ENCODE data around the gene PRXL2C.

The PRXL2C gene

DNA sequence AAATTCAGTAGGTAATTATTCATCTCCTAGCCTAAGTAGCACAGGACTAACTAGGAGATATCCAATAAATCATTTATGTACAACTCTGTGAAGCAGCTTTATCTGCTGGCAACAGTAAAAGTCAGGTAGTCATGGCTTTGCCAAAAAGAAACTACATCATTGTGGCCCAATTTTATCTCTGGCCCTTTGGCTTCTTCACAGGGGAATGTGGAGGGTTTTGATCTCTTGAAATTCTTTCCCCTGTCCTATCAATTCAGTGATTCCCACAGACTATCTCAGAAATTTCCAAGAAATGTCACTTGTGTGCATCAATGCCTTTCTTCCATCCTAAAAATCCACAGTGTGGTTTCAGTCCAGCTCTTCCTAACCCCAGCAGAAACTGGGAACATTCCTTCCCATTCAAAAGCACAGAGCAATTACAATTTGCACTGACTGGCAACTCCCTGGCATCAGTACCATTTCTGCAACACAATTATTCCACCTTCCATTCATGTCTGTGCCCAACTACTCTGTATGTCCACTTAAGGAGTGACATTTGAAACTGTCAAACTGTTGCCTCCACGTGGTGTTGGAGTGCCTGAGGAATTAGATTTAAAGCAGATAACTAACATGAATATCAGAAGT, 42.0 kb downstream of the PRXL2C start:
- in situ Hi-C loops (cut with HindIII; ENCODE audit: low sequenced_read_pairs), result no loop called here

DNA sequence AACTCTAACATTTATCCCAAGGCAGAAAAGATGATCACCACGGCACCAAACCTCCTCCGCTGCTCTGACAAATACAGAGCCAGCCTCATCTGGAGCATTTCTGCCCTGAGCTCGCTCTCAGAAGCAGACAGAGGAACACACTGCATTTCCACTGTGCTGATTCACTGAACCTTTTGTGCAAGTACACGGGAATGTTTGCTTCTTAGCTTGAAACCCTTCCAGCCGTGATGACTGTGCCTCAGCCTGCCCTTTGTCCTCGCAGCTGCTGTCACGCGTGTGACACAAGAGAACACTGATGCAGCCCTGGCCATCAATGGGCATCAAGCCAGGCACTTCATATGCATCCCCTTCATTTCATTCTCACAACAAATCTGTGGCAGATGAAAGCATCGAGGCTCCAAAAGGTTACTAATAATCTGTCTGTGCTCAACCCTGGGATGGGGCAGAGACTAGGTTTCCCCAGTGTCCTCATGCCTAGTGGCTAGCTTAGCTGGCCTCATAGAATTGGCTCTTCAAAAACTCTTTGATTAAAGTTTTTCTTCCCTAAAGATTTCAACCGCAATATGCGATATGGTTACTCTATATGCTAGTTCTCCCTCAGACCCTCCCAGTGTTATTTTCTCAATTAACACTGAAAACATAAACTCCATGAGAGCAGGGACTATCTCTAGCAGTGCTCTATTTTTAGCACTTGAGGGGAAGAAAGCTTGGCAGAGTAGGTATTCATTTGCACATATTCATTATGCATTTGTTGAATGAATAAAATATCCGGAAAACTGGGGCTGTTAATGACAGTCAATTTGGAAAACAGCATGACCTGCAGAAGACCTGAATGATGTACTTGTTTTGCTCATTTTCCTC, 42.8 kb downstream of the PRXL2C start:
- in situ Hi-C loops (cut with HindIII; ENCODE audit: low sequenced_read_pairs), result no loop called here

DNA sequence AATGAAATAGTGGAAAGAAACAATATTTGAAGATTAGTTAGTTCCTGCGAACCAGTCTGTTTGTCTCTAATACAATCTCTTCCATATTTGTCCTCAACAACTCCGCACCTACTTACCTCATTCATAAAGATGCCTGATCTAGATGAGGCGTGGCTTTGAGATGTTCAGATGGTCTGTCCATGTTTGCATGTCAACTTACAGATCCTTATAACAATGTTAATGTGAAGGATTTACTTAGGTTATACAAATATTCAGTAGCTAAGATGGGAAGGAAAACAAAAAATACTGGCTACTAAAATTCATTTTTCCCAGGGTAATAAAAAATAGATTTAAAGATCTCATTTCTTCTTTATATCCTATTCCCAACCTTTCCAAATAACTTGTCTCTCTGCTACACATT, 43.8 kb downstream of the PRXL2C start:
- in situ Hi-C loops (cut with HindIII; ENCODE audit: low sequenced_read_pairs), result no loop called here

DNA sequence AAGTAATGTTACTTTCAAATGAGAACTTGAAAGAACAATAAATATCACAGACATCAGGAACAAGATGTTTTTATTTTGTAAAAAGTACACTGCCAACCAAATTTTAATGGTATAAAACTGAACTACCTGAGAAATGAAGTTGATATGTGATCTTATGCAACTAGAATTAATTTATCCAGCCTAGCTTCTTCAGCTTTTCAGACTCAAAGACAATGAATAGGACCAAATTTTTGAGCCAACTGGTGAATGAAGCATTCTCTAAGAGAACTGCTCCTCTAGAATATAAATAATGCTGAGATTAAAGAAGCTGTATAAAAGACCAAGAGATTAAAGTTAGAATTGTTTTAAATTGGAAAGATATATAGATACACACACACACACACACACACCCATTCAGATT, 45.4 kb downstream of the PRXL2C start:
- in situ Hi-C loops (cut with HindIII; ENCODE audit: low sequenced_read_pairs), result loop anchor here (10.0 kb wide), 1 partner anchor 45 kb away; the partner anchor contains the start of gene PRXL2C

DNA sequence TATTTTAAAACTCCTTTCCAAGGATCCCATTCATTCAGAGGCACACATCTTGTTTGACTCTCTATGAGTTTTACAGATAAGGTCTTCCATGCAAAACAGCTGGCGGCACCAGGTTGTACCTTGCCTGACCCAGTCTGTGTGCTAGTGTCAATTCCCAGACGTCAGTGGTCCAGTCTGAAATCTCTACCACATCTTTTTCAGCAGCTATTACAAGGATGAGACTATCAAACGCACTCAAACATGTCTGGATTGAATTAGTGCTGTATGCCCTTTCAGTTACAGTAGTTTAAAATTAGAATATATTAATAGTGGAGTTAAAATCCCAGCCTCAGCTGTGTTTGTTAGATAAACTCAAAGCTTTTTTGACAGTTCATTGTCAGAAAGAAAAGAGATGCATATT, 47.1 kb downstream of the PRXL2C start:
- in situ Hi-C loops (cut with HindIII; ENCODE audit: low sequenced_read_pairs), result loop anchor here (10.0 kb wide), 1 partner anchor 47 kb away; the partner anchor contains the start of gene PRXL2C

DNA sequence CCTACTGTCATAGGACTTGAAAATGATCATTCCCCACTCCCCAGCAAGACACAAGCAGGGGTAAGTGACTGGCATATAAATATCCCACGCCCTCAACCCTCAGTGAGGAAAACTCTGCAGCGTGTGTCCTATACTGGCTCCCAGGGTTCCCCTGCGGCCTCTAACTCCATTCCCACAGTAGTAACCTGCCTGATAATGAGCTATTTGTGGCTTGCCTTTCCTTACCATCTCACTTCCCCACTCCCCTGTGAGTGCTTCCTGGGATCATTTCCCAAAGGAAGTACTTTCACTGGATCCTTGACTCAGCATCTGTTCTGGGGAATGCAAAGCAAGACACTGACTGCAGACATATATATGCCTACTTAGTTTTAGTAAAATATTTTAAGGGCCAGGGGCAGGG, 49.8 kb downstream of the PRXL2C start:
- in situ Hi-C loops (cut with HindIII; ENCODE audit: low sequenced_read_pairs), result loop anchor here (10.0 kb wide), 1 partner anchor 49 kb away; the partner anchor contains the start of gene PRXL2C

DNA sequence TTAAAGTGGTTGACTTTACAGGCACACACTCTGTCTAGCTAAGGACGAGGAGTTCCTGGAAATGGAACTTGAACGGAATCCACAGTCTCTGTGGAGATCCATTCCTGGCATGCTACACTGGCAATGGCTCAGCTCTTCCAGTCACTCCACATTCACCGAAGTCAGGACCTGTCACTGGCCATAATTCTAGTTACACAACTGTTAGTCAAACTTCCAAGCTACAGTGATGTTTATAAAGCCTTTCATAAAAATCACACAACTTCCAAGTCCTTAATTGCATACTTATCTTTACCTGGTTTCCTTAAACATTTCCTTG, 51.2 kb downstream of the PRXL2C start:
- in situ Hi-C loops (cut with HindIII; ENCODE audit: low sequenced_read_pairs), result loop anchor here (10.0 kb wide), 1 partner anchor 51 kb away; the partner anchor contains the start of gene PRXL2C

DNA sequence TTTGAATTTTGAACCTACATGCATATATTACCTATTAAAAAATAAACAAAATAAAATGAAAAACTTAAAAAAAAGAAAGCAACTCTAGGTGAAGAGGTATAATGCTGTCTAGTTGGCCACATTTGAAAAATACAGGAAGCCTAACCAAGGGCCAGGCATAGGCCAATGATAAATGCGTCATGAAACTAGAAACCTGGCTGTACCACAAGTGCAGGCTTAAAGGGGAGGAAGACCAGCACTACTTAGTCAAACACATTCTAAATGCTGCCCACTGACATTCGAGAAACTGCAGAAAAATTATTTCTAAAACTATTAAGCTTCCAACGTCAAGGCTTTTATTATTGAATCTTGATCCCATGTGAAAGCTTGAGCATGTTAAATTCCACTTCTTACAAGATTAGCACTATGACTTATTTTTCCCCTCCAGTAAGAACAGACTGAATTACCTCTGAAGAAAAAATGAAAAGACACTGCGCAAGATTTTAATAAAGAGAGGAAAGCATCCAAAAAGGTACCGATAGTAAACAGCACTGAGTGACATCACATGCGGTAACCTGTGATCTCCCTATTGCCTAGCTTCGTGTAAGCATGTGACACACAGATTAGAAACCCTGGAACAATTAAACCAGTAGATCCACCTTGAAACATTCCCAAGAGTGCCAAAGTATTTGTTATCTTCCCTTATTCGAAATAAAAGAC, 51.7 kb downstream of the PRXL2C start:
- in situ Hi-C loops (cut with HindIII; ENCODE audit: low sequenced_read_pairs), result loop anchor here (10.0 kb wide), 1 partner anchor 51 kb away; the partner anchor contains the start of gene PRXL2C

DNA sequence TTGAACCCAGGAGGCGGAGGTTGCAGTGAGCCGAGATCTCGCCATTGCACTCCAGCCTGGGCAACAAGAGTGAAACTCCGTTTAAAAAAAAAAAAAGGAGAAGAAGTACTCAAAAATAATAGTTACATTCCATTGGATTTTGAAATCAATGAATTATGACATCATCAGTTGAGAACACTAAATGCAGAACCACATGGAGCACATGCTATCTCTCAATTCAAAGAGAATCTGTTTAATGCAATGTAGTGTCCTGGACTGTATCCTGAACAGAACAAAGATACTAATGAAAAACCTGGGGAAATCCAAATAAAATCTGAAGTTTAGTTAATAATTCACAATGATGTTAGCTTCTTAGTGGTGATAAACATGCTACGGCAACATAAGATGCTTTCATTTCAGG, 55.8 kb downstream of the PRXL2C start:
- in situ Hi-C loops (cut with HindIII; ENCODE audit: low sequenced_read_pairs), result no loop called here

DNA sequence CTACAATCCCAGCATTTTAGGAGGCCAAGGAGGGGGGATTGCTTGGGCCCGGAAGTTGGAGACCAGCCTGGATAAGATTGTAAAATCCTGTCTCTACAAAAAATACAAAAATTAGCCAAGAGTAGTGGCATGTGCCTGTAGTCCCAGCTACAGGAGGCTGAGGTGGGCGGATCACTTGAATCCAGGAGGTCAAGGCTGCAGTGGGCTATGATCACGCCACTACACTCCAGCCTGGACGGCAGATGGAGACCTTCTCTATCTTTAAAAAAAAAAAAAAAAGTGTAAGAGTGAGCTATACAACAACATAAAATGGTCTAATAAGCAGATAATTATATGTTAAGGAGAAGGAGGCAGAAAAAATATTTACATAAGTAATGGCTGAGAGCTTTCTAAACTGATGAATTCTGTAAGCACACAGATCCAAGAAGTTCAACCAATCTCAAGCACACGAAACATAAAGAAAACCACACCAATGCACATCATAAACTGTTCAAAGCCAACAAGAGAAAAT, 58.5 kb downstream of the PRXL2C start:
- in situ Hi-C loops (cut with HindIII; ENCODE audit: low sequenced_read_pairs), result no loop called here
